ENCODE measurements around the gene KMT2C. TPM values are rescaled to one million over a fixed set of nuclear protein-coding genes. Genes with fewer than 3 reads are reported as not detected.

The KMT2C gene
- total and polyA plus RNA-seq, 2 of the 8 experiments (the other 6 are each of a cell fraction or from before 2014, with no cell fraction given) = 9.1 to 40.8 TPM

- TF ChIP-seq CHD7 (IDR thresholded peaks at IDR 0.05; ENCODE audit: insufficient replicate concordance, low read length) (no peak), TEAD4 (IDR thresholded peaks at IDR 0.05; ENCODE audit: low read depth, low read length) (no peak), EZH2 (IDR thresholded peaks at IDR 0.05; ENCODE audit: low read depth, low read length, severe bottlenecking) (no peak), RAD21 (IDR thresholded peaks at IDR 0.05 in 1 of 2, conservative IDR thresholded peaks at IDR 0.05 in 1 of 2; ENCODE audit: low read depth in 2 of 2, low read length in 2 of 2) (no peak)
Observed at GRCh38 chr7:152328234-152328633, 107.6 kb downstream of the KMT2C start (continued).

All from H1 (cell line).